Neural progenitor cell (in vitro differentiated cells): ENCODE measurements around the gene MSANTD3. TPM values are rescaled to one million over a fixed set of nuclear protein-coding genes. Genes with fewer than 3 reads are reported as not detected.
A peak's percentile ranks its signal among the peaks of the same experiment; 100 is the strongest.

ENCODE experiments used
- DNase-seq: peaks from one replicate; pipeline ENCODE4 v3.0.0-alpha.2; 2016; ENCODE audit warnings: low spot score
- H2AFZ ChIP-seq: fragments of 200-600 bp; sonication (generic); replicated peaks from 2 replicates; pipeline ENCODE4 v1.6.1; 2016; ENCODE audit warnings: antibody characterized with exemption
- H3F3A ChIP-seq: fragments of 200-600 bp; sonication (generic); 2 replicates; pipeline ENCODE4 v1.6.1; 2016; ENCODE audit warnings: antibody characterized with exemption, low read depth
- H3K27ac ChIP-seq: fragments of 200-600 bp; sonication (generic); 2 replicates; pipeline ENCODE4 v1.5.1; 2016; ENCODE audit warnings: mild to moderate bottlenecking
- H3K27me3 ChIP-seq: fragments of 200-600 bp; sonication (generic); 2 replicates; pipeline ENCODE4 v1.6.1; 2016; ENCODE audit warnings: mild to moderate bottlenecking, moderate library complexity
- H3K36me3 ChIP-seq: fragments of 200-600 bp; sonication (generic); 2 replicates; pipeline ENCODE4 v1.5.1; 2016
- H3K4me1 ChIP-seq: fragments of 200-600 bp; sonication (generic); 2 replicates; pipeline ENCODE4 v1.6.1; 2016; ENCODE audit warnings: mixed run types
- H3K4me2 ChIP-seq: fragments of 200-600 bp; sonication (generic); 2 replicates; pipeline ENCODE4 v1.6.1; 2016
- H3K4me3 ChIP-seq: fragments of 200-600 bp; sonication (generic); 2 replicates; pipeline ENCODE4 v1.5.1; 2016
- H3K79me2 ChIP-seq: fragments of 200-600 bp; sonication (generic); 2 replicates; pipeline ENCODE4 v1.6.1; 2016; ENCODE audit warnings: low read depth
- H3K9ac ChIP-seq: fragments of 200-600 bp; sonication (generic); 2 replicates; pipeline ENCODE4 v1.6.1; 2016
- H3K9me3 ChIP-seq: fragments of 200-600 bp; sonication (generic); 2 replicates; pipeline ENCODE4 v1.5.1; 2016; ENCODE audit warnings: low read depth
- H4K20me1 ChIP-seq: fragments of 200-600 bp; sonication (generic); 2 replicates; pipeline ENCODE4 v1.6.1; 2016; ENCODE audit warnings: low read depth
- H3K27ac Mint-ChIP-seq: 3 replicates; pipeline ENCODE4 v1.8.0; 2021; ENCODE audit warnings: mixed read lengths
- H3K27me3 Mint-ChIP-seq: 2 replicates; pipeline ENCODE4 v1.8.0; 2022; ENCODE audit warnings: low read depth, mild to moderate bottlenecking, inconsistent platforms, moderate library complexity, mixed read lengths; ENCODE audit not compliant: insufficient read depth
- H3K36me3 Mint-ChIP-seq: 3 replicates; pipeline ENCODE4 v1.8.0; 2021; ENCODE audit warnings: mixed read lengths
- H3K4me1 Mint-ChIP-seq: 3 replicates; pipeline ENCODE4 v1.8.0; 2021; ENCODE audit warnings: mixed read lengths
- H3K4me3 Mint-ChIP-seq: 3 replicates; pipeline ENCODE4 v1.8.0; 2021; ENCODE audit warnings: mild to moderate bottlenecking, moderate library complexity, mixed read lengths
- H3K9me3 Mint-ChIP-seq: 3 replicates; pipeline ENCODE4 v1.8.0; 2020; ENCODE audit warnings: mixed read lengths
- EZH2 ChIP-seq: fragments of 200-600 bp; sonication (generic); IDR thresholded peaks from 2 replicates; pipeline ENCODE4 v1.6.1; 2017; ENCODE audit warnings: antibody characterized with exemption, mild to moderate bottlenecking, moderate library complexity
- EZH2phosphoT487 ChIP-seq: fragments of 200-600 bp; sonication (generic); IDR thresholded peaks from 2 replicates; pipeline ENCODE4 v1.6.1; 2017; ENCODE audit warnings: antibody characterized with exemption
- total RNA-seq: library from RNA; depleted of rRNA; stranded (reverse); fragments of >200 nt; gene quantifications from 2 replicates; pipeline ENCODE4 v1.2.3, GENCODE V29; 2015; ENCODE audit warnings: low replicate concordance
- TF ChIP-seq, protein P1 (sequence below): fragments of 200-600 bp; sonication (generic); IDR thresholded peaks from 2 replicates; pipeline ENCODE4 v1.5.1; 2017; ENCODE audit warnings: antibody characterized with exemption, mild to moderate bottlenecking

The MSANTD3 gene
- total RNA-seq, 1 donor from 2014 or later = 67.7 TPM

GRCh38 chr9:100492952-100493351 lies 66.0 kb downstream of the MSANTD3 start:
- no peaks in the 10 kb centered on the region for H3K9me3 ChIP-seq
- H3K4me3 ChIP-seq = no peak overlapping the region
- H3K27ac ChIP-seq = no peak overlapping the region
- peaks cover 100% of the 10 kb centered on the region for H3K79me2 ChIP-seq
- H3K4me1 ChIP-seq = peaks cover 27% of the 10 kb centered on the region
- no peak for TF ChIP-seq EZH2phosphoT487
- TF ChIP-seq, protein P1, sequence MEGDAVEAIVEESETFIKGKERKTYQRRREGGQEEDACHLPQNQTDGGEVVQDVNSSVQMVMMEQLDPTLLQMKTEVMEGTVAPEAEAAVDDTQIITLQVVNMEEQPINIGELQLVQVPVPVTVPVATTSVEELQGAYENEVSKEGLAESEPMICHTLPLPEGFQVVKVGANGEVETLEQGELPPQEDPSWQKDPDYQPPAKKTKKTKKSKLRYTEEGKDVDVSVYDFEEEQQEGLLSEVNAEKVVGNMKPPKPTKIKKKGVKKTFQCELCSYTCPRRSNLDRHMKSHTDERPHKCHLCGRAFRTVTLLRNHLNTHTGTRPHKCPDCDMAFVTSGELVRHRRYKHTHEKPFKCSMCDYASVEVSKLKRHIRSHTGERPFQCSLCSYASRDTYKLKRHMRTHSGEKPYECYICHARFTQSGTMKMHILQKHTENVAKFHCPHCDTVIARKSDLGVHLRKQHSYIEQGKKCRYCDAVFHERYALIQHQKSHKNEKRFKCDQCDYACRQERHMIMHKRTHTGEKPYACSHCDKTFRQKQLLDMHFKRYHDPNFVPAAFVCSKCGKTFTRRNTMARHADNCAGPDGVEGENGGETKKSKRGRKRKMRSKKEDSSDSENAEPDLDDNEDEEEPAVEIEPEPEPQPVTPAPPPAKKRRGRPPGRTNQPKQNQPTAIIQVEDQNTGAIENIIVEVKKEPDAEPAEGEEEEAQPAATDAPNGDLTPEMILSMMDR = peak; percentile 12
- Mint-ChIP-seq H3K9me3 (peaks cover 5% of the 10 kb centered on the region), H3K27ac (no peak overlapping the region), H3K36me3 (peaks cover 14% of the 10 kb centered on the region), H3K4me1 (peaks cover 3% of the 10 kb centered on the region), H3K4me3 (no peak overlapping the region), H3K27me3 (no peaks in the 10 kb centered on the region)
- H2AFZ ChIP-seq = no peak overlapping the region
- H3F3A ChIP-seq = peaks cover 8% of the 10 kb centered on the region
- no peaks in the 10 kb centered on the region for H3K36me3 ChIP-seq
- H4K20me1 ChIP-seq = peaks cover 100% of the 10 kb centered on the region
- no peak for DNase-seq
- no peaks in the 10 kb centered on the region for H3K27me3 ChIP-seq
- H3K9ac ChIP-seq = no peak overlapping the region
- H3K4me2 ChIP-seq = no peak overlapping the region

DNA sequence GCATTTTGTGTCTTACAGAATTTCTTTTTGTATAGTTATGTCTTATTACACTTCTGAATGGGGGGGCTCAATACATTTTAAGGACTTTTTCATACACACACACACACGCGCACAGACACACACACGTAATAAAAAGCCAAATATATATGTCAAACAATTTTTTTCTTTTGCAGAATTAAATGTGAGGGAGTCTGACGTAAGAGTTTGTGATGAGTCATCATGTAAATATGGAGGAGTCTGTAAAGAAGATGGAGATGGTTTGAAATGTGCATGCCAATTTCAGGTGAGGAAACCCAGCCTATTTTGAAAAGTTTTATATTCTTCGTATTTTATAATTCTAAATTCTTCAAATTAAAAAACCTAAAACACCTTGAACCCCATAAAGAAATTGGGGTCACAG lies 71.6 kb downstream of the MSANTD3 start:
- TF ChIP-seq EZH2 = no peak
- TF ChIP-seq EZH2phosphoT487 = no peak
- TF ChIP-seq, protein P1 = no peak
- H3K27ac ChIP-seq = no peak overlapping the region
- peaks cover 100% of the 10 kb centered on the region for H3K79me2 ChIP-seq

DNA sequence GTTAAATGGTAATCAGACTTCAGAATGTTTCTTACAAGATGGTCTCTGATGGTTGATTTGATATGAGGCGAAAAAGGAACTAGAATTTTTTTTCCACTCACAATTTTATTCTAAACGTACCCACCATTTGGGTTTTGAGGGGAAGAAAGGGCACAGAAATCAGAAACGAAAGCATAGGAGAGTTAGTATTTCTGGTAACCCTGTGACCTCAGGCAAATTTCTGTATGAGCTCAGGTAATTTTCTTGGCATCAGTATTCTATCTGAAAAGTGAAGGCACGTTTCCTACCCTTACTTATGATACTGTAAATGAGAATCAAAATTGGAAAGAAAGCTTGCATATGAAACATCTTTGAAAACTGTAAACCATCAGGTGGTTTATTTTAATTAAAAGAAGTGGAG lies 72.5 kb downstream of the MSANTD3 start:
- H3K4me3 Mint-ChIP-seq = no peak overlapping the region
- Histone ChIP-seq H3K79me2 (peaks cover 100% of the 10 kb centered on the region), H3K9ac (no peak overlapping the region), H2AFZ (no peak overlapping the region), H3K27me3 (no peaks in the 10 kb centered on the region), H4K20me1 (peaks cover 83% of the 10 kb centered on the region), H3F3A (peaks cover 6% of the 10 kb centered on the region), H3K4me3 (no peak overlapping the region), H3K27ac (no peak overlapping the region), H3K4me1 (peaks cover under 1% of the 10 kb centered on the region), H3K4me2 (no peak overlapping the region), H3K36me3 (peaks cover 25% of the 10 kb centered on the region), H3K9me3 (no peaks in the 10 kb centered on the region)
- TF ChIP-seq, protein P1 = no peak
- TF ChIP-seq EZH2phosphoT487 (no peak), EZH2 (no peak)
- no peaks in the 10 kb centered on the region for H3K9me3 Mint-ChIP-seq
- no peaks in the 10 kb centered on the region for H3K4me1 Mint-ChIP-seq
- H3K36me3 Mint-ChIP-seq = peaks cover 36% of the 10 kb centered on the region
- no peaks in the 10 kb centered on the region for H3K27me3 Mint-ChIP-seq
- DNase-seq = no peak
- no peak overlapping the region for H3K27ac Mint-ChIP-seq

More for the DNA sequence above, 71.6 kb downstream of the MSANTD3 start:
- H3K4me3 ChIP-seq = no peak overlapping the region
- Mint-ChIP-seq H3K4me3 (no peak overlapping the region), H3K4me1 (no peaks in the 10 kb centered on the region), H3K27me3 (no peaks in the 10 kb centered on the region), H3K9me3 (no peaks in the 10 kb centered on the region), H3K36me3 (peaks cover 32% of the 10 kb centered on the region), H3K27ac (no peak overlapping the region)
- H2AFZ ChIP-seq = no peak overlapping the region
- H3K9ac ChIP-seq = no peak overlapping the region
- no peak for DNase-seq
- H3K27me3 ChIP-seq = no peaks in the 10 kb centered on the region
- peaks cover 6% of the 10 kb centered on the region for H3F3A ChIP-seq
- peaks cover 20% of the 10 kb centered on the region for H3K36me3 ChIP-seq
- H3K9me3 ChIP-seq = no peaks in the 10 kb centered on the region
- peaks cover 9% of the 10 kb centered on the region for H3K4me1 ChIP-seq
- H3K4me2 ChIP-seq = no peak overlapping the region
- peaks cover 92% of the 10 kb centered on the region for H4K20me1 ChIP-seq
